Colon (tissue), 2 donors: ENCODE results near the gene UBR3.
"Not testable (repeated sequence)": the region's sequence is repeated elsewhere in the genome, so short reads cannot be mapped to it uniquely, and the experiment has no call there.

Experiments
- FAIRE-seq: peaks from 2 replicates; lab custom pipeline; 2012; peaks lifted over from hg19 to GRCh38; lab: Jason Lieb, UNC
- donor health status: control.
- donor health status: control.

The UBR3 gene

GRCh38 chr2:169824373-169825333, 2.6 kb upstream of the UBR3 start, which contains the start of gene METTL5:
Gene METTL5, minus strand, starts transcription at chr2:169824905. Its CDS starts 308 bp downstream, at chr2:169824597.
- FAIRE-seq = no peak

DNA sequence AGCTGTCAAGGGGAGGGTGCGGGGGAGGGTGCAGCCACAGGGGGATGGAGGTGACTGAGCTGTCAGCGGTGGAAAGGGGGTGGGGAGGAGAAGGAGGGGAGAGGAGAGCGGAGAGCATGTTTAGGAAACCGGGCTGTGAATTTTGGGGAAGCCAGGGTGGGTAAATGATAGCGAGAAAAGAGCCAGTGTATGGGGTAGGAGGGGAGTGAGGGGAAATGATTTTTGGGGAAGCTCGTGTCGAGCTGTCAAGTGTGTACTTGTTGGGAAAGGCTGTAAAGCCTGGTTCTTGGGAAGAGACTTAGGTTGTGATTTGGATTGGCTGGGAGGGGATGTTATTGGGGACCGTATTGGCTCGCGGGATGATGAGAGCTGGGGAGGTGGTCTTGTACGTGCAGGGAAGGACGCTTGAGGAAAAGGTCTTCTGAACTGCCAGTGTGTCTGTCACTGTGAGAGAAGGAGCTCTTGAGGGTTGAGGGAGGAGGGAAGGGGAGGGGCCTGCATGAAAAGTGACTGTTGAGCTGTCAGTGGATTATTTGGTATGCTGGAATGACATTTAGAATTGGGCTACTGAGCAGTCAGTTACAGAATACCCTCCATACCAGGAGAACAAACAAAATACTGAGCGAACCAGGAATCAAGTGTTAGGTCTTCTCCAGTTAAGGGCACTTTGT, 1.0 kb downstream of the UBR3 start:
- FAIRE-seq = no peak

- FAIRE-seq = no peak
Observed at GRCh38 chr2:169834401-169834800, 7.1 kb downstream of the UBR3 start.

DNA sequence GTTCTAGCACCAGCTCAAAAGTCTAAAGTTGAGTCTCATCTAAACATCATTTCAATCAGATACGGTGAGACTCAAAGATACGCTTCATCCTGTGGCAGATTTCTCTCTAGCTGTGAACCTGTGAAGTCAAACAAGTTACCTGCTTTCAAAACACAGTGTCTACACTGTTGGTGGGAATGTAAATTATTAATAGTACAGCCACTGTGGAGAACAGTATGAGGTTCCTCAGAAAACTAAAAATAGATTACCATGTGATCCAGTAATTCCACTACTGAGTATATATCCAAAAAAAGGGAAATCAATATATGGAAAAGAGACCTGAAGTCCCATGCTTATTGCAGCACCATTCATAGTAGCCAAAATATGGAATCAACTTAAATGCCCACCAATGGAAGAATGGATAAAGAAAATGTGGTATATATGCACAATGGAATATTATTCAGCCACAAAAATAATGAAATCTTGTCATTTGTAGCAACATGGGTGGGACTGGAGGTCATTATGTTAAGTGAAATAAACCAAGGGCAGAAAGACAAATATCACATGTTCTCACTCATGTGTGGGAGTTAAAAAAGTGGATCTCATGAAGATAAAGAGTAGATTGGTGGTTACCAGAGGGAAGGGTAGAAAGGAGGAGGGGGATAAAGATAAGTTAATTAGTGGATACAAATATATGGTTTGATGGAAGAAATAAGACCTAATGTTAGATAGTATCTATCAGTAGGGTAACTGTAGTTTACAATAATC, 11.7 kb downstream of the UBR3 start:
- FAIRE-seq = no peak

- FAIRE-seq = no peak
Observed at GRCh38 chr2:169839954-169840746, 12.9 kb downstream of the UBR3 start.

DNA sequence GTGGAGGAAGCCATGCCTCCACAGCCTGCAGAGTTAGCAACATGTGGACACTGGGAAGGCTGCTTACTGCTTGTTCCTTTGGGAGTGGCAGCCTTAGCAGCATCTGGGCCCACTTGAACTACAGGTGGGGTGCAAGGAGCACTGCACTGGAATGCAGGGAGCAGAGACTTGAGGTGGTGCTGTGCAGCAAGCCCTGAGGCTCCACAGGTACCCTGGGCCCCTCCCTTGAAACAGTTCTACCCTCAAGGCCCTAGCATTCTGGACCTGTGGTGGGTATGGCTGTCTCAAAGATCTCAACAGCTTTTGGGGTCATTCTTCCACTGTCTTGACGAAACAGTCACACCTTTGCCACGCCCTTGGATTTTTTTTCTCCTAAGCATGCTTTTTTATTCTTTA, 13.5 kb downstream of the UBR3 start:
- FAIRE-seq = no peak

GRCh38 chr2:169841625-169842024, 14.4 kb downstream of the UBR3 start:
- not testable (repeated sequence) for FAIRE-seq

GRCh38 chr2:169845016-169845415, 17.8 kb downstream of the UBR3 start:
- no peak for FAIRE-seq

DNA sequence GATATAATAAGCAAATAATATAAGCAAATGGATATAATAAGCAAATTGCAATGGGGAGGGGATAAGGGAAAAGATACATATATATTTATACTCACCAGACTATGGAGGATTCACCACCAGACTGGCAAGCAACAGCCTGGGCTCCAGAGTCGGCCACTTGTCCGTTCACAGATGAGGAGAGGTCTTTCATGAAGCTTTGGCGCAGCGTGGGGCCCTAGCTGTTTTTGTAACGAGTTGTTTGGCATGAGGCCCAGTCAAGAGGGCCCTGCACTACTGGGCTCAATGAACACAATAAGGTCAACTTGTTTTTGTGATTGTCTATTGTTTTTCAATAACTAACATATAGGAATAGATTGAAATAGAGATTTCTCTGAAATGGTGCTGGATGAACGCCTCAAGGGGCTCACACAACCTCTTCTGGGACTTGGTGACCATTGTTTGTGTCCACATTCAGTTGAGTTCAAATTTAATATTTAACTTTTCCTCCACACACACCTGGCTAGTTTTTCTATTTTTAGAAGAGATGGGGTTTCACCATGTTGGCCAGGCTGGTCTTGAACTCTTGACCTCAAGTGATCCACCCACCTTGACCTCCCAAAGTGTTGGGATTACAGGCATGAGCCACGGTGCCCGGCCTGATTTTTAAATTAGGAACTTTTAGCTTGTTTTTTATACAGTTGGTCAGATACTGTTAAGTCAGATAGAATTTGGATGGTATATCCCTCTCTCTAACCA, 21.9 kb downstream of the UBR3 start:
- FAIRE-seq = not testable (repeated sequence)

- no peak for FAIRE-seq
Observed at GRCh38 chr2:169849710-169850109, 22.5 kb downstream of the UBR3 start.

- no peak for FAIRE-seq
Observed at GRCh38 chr2:169853041-169853668, 25.9 kb downstream of the UBR3 start.

- FAIRE-seq = not testable (repeated sequence)
Observed at GRCh38 chr2:169855281-169856258, 28.3 kb downstream of the UBR3 start.

GRCh38 chr2:169859423-169859822, 32.2 kb downstream of the UBR3 start:
- no peak for FAIRE-seq

DNA sequence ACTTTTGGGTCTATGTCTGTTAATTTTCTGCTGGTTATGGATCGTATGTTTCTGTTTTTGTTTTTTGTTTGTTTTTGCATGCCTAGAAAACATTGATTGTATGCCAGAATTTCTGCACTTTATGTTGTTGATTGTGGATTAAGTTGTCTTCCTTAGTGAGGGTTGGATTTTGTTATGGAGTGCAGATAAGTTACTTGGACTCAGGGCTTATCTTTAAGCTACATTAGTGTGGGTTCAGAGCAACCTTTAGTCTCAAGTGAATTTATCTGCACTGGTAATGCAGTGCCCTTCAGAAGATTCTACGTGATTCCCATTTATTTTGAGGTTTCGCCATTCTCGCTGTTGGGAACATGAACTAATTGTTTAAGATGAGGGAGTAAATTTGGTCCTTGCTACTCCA, 32.9 kb downstream of the UBR3 start:
- no peak for FAIRE-seq

DNA sequence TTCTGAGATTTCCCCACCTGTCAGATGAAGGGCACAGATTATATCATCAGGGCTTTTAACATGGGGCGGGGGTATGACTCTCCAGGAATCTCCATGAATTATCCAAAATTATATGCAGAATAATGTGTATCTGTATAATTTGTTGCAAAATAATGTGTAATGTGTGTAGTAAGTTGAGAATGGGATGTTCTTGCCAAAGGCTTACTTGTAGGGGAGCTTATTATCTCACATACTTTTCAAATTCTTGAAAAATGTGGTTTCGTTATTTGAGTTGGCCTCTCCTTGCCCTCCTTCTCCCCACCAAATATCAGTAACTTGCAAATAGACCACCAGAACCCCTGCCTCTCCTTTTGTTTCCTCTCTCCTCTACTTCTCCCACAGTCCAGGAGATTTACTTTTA, 35.6 kb downstream of the UBR3 start:
- no peak for FAIRE-seq

GRCh38 chr2:169865492-169865891, 38.2 kb downstream of the UBR3 start:
- FAIRE-seq = no peak

DNA sequence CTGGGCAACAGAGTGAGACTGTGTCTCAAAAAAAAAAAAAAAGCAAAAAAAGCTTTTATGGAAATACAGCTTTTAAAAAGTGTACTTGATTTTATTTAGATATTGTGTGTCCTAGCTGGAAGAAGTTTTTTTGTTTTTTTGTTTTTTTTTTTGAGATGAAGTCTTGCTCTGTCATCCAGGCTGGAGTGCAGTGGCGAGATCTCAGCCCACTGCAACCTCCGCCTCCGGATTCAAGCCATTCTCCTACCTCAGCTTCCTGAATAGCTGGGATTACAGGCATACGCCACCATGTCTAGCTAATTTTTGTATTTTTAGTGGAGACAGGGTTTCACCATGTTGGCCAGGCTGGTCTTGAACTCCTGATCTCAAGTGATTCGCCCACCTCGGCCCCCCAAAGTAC, 39.0 kb downstream of the UBR3 start:
- FAIRE-seq = not testable (repeated sequence)

DNA sequence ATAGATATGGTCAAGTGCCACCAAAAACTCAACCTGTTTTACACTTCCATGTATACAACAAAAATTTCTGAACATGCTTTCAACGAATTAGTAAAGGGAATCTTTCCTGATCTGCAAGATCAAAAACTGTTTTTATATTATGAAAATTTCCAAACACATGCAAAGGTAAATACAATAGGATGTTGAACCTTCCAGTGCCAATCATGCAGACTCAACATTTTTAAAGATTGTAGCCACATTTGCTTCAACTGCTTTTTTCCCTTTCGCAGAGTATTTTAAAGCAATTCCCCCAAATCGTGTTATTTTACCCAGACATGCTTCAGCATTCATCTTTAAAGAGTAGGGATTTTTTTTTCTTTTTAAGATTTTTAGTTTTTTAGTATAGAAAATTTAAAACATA, 40.3 kb downstream of the UBR3 start:
- FAIRE-seq = no peak

DNA sequence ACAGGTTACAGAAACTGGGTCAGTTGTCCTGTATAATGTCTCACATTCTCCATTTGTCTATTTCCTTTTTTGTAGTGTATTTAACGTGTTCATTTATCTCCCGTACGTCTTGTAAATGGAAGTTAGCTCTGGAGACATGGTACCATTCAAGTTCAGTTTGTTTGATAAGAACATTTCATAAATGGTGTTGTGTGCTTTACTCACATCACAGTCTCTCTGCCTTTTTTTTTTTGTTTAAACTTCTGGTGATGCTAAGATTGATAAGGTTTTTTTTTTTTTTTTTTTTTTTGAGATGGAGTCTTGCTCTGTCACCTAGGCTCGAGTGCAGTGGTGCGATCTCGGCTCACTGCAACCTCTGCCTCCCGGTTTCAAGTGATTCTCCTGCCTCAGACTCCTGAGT, 41.7 kb downstream of the UBR3 start:
- no peak for FAIRE-seq
